HPDE6-E6E7 (cell line): ENCODE measurements around the gene WDPCP.
A peak's percentile ranks its signal among the peaks of the same experiment; 100 is the strongest.
"Not testable (repeated sequence)": the region's sequence is repeated elsewhere in the genome, so short reads cannot be mapped to it uniquely, and the experiment has no call there.

ENCODE experiments used
- DNase-seq: peaks from one replicate; pipeline ENCODE4 v3.0.0; 2011; ENCODE audit warnings: missing footprints; ENCODE audit errors: extremely low spot score

WDPCP gene

DNA sequence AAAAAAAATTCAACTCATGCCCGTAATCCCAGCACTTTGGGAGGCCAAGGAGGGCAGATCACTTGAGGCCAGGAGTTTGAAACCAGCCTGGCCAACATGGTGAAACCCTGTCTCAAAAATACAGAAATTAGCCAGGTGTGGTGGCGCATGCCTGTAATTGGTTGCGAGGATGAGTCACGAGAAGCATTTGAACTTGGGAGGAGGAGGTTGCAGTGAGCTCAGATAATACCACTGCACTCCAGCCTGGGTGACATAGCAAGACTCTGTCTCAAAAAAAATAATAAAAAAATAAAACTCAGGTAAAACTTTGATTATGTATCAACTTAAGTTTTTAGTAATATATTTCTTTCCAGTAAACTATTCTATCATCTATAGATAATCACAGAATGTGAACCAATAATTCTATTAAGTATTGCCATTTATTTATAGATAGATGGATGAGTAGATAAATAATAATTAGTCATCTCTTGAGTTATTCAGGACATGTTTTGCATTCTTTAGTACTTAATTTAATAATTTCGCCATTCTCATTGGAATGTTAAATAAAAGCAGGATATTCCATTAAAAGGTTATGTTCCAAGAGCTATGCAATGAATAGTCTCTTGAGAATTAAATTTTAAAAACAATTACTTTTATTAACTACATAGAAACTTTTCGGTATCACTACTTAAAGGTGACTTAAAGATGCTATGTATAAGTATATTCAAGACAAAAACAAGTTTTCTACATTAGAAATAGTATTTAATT, 48.7 kb downstream of the WDPCP start:
- no peak for DNase-seq

DNA sequence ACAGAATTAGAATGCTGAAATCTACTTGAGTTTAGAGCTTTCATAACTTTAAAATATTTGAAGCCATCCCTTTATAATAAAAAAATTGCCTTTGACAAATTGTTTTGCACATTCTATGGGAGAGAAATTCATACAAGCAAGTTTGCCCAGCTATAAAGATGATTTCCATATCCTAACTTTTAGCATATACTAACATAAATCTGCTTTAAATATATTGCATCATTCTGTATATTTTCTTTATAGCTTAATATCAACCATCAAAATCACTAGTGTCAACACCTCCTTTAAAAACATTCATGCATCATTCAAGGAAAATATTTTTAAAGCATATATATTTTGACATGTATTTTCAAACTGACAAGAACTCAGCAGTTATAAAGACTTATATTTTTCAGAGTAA, 49.9 kb downstream of the WDPCP start:
- DNase-seq, result no peak

DNA sequence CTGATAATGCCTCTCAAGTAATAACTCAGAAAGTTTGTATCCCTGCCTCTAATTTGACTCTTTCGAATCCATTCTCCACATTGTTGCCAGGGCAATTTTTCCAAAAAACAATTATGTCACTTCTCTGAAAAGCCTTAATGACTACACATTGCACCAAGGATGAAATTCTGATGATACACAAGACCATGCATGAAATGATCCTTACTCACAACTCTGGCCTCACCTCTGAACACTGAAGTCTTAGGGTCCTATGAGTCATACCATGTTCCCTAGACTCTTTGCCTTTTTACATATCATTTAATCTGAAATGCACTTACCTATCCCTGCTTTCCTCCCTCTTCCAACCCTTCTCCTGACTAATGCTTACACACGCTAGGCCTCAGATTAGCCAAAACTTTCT, 51.0 kb downstream of the WDPCP start:
- peak; percentile 21 for DNase-seq

DNA sequence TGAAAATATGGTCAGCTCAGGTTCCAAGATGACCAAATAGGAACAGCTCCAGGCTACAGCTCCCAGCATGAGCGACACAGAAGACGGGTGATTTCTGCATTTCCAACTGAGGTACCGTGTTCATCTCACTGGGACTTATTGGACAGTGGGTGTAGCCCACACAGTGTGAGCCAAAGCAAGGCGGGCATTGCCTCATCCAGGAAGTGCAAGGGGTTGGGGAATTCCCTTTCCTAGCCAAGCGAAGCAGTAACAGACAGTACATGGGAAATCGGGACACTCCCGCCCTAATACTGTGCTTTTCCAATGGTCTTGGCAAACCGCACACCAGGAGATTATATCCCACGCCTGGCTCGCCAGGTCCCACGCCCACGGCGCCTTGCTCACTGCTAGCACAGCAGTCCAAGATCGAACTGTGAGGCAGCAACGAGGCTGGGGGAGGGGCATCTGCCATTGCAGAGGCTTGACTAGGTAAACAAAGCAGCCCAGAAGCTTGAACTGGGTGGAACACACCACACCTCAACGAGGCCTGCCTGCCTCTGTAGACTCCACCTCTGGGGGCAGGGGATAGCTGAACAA, 57.5 kb downstream of the WDPCP start:
- DNase-seq, result no peak

DNA sequence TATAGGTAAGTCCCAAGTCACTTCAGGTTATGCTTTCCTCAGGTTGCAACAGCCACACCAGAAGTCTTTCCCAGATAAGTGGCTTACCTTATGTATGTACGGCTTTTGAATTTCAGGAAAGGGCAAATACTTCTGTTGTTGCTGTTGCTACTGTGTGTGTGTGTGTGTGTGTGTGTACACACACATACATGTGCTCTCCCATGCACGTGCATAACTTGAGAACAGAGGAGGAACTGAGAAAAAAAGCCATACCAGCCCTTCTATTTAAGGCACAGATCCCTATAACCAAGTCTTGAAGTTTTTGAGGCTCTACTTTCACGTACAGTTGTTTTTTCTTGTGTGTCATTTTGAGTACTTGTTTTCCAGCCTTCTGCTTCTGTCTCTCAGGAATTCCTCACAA, 62.4 kb downstream of the WDPCP start:
- DNase-seq, result no peak

DNA sequence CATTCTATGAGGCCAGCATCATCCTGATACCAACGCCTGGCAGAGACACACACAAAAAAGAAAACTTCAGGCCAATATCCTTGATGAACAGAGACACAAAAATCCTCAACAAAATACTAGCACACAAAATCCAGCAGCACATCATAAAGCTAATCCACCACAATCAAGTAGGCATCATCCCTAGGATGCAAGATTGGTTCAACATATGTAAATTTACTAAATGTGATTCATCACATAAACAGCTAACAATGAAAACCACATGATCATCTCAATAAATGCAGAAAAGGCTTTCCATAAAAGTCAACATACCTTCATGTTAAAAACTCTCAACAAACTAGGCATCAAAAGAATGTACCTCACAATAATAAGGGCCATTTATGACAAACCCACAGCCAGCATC, 65.3 kb downstream of the WDPCP start:
- no peak for DNase-seq

DNA sequence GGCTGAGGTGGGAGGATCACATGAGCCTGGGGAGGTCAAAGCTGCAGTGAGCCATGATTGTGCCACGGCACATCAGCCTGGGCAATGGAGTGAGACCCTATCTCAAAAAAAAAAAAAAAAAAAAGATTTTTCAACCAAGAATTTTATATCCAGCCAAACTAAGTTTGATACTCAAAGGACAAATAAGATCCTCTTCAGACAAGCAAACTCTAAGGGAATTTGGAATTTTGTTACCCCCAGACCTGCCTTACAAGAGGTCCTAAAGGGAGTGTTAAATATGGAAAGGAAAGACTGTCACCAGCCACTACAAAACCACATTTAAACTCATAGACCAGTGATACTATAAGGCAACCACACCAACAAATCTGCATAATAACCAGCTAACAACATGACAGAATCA, 67.5 kb downstream of the WDPCP start:
- DNase-seq, result no peak

DNA sequence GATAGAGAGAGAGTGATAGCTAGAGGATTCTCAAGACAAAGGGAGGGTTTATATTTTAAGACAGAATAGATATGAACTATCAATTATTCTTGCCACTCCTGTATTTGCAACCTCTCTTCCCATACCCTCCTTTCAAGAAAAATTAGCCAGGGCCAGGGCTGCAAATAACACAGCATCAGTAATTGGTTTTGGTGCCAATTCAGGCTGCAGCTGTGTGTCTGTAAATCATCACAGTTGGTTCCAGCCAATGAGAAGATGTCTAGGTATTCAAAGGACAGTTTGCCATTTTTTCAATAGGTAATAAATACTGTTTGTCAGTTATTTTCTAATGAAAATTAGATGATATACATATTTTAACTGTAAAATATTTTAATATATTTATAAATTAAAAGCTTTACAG, 73.5 kb downstream of the WDPCP start:
- DNase-seq, result no peak

DNA sequence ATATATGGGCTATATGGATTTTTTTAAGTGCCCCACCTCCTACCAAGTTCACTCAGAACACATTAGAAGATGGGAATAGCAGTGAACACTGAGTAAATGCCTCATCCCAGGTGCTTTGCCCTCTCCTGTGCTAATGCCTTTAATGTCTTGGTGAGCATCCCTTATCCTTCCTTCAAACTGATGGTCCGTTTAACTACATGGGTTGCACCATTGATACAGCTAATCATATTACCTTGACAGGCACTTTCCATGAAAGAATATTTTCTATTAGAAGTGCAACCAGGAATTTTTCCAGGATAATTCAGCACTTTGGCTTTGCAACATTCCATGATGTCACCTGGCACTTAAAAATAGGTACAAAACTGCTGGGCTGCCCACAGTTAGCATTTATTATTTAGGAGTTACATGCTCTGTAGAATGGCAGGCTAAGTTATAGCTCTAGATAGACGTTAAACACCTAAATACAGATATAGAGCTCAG, 74.0 kb downstream of the WDPCP start:
- DNase-seq, result no peak

DNA sequence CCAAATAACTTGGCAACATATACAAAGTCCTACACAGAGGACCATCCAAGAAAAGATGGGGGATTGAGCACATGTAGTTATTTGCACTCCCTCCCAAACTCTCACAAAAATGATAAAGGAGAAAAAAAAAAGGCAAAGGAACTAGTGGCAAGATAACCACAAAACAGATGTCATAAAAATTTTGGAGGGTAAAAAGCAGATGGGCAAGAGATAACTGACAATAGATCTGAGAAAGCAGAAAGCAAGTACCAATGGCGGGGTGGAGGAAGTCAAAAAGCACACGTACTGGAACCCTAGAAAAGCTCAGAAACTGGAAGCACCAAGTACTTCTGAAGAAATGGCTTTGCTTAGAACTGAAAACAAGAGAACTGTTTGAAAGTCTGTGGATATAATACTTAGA, 82.0 kb downstream of the WDPCP start:
- DNase-seq, result no peak

DNA sequence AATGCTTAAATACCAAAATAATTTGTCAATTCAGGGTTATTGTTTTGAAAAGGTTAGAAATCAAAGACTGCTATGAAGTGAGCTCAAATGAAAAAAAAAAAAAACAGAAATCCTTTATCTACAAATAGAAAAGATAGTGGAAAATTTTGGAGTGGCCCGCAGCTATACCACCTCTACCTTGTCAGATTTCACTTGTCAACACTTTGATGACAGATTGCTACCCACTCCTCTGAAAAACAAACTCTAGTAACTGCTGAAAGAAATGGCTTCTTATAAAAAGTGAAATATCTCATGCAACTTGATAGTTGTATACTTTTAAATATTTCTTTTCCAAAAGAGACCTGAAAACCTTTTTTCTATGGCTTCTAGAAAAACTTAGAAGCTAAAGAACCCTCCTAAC, 84.5 kb downstream of the WDPCP start:
- no peak for DNase-seq

DNA sequence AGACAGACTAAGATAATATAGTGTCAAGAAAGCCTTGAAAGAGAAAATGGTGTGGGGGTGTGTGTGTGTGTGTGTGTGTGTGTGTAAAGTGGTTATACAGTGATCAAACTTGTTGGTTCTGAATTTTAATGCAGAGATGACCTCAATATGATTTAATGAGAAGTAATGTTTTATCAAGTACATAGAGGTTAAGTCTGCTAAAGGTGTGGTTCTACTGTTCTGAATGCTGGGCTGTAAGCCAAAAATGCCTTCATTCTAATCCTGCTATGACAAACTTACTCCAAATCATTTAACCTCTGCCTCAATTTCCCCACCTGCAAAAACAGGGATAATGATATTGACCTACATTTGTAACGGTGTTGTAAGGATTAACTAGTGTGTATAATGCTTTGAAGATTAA, 87.9 kb downstream of the WDPCP start:
- no peak for DNase-seq

DNA sequence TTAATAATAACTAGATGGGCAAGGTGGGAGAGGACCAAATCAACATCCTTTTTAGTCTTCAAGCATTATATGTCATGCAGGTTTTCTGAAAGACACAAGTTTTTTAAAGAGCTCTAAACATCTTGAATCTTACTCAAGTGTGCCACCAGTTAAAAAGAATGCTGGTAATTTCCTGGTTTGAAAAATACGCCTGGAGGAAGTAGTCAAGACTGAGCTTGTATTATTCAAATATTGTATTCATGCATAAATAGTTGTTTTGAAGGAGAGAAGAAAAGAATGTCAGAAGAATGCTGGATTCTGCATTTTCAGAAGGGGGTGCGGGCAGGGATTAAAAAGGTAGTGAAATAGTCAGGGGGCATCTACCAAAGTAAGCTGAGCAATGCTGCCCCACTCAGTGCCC, 90.7 kb downstream of the WDPCP start:
- no peak for DNase-seq

DNA sequence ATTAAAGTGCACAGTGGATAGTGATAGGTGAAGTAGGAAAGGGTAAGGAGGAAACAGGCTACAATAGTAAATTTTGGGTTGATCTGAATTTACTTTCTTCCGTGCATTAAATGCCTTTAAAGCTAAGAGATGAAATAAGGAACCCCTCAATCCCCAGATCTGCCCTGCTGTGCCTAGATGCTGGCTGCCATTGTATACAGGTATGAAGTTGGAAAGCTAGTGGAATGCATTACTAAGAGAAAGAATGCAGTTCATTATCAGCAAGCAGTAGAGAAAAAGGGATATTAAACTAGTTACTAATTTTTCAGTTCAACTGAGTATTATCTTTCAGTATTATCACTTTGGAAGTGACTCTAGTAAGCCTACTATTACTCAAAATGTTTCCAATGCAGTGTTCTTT, 93.3 kb downstream of the WDPCP start:
- no peak for DNase-seq

DNA sequence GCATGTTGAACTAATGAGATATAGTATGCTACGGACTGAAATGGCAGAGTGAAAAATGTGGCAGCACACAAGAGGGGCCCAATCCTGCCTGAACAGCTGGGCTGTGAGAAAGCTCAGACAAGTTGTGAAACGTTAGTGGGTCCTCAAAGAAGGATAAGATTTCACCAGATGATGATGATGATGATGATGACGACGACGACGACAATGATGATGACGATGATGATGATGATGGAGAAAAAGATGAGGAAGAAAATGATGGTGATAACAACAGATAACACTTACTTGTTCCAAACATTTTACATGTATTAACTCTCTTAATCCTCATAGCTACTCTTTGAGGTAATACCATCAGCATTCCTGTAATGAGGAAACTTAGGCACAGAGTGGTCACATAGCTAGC, 94.2 kb downstream of the WDPCP start:
- no peak for DNase-seq

DNA sequence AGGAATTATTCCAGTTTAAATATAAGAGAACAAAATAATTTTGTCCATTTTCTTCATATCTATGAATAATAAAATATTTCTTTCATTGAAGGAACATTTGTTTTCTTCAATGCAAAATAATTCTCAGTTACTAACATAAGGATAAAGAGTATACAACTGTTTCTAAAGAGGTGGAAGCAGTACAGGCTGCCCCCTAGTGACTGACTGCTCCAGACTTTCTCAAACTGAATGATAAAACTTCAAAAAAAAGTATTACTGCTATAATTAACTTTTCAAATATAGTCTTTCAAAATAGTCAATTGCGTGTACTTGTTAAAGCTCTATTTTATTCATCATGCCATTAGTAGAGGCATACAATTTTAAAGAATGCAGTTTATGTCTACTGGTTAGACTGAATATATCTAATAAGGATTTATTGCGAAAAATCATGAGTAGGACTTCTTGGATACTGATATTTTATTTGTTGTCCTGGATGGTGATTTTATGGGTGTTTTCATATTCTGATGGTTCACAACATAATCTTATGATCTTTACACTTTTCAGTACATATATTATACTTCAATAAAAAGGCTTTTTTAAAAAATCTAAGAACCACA, 100.1 kb downstream of the WDPCP start:
- peak; percentile 17 for DNase-seq

DNA sequence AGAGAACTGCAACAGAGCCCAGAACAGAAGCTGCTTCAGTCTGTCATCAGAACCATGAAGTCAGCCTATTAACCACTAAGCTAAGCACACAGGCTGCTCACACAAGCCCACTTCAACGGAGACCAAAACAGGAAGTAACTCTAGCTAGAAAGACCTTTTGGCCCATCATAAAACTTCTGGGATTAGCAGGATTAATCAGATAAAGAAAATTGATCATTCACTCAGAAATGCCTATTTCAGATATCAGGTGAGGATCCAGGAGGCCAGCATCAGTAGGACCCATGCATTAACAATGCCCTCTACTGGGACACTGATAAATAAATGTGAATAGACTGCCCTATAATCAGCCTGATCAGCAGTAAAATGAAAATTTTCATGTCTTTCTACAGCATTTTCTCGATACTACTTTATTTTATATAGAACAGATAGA, 101.4 kb downstream of the WDPCP start:
- DNase-seq, result no peak

DNA sequence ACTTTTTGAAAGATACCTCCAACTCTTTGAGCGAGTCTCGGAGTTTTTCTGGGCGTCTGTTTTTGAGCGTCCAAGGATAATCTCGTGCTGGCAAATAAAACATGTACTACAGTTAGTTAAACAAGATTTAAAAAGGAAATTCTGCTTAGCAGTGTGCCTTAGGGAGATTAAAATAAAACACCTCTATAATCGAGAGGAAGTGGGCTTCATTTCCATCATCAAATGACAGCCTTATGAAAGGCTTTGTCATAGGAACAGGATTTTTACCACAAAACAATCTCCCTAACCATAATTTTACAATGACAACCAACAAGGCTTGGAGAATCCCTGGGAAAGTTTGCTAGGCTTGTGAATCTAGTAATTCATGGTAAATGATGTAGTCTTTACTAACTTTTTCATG, 103.4 kb downstream of the WDPCP start:
- no peak for DNase-seq

DNA sequence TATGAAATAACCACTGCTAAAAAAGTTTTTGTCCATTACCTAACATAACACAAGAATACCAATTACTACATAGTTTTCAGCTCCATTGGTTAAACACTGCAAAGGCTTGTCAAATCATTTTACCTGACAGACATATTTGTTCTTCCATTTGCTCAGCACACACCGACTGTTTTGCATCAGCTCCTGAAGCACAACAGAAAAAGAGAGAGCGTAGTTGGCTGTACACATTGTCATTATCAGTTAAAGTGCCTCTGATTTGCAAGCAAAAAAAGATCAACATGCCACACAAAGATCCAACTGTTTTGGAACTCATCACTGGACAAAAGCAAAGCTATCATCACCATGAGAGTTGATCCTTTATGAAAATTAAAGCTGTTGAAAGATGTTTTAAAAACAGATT, 103.8 kb downstream of the WDPCP start:
- no peak for DNase-seq

DNA sequence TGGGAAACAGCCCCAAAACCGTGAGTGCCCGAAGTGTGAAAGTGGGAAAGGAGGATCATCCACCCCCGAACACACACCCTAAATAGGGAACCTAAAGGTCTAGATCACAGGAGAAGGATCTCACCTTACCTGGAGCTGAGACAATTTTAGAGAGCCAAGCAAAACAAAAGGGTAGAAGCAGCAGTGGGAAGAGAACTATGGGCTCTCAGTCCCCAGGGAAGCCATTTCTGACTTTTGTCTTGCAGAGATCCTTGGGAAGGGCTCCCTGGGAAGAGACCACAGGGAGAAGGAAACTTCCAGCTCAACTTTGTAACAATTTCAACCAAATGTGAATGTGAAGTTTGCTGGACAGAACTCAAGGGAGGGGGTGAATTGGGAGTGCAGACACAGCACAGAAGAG, 110.6 kb downstream of the WDPCP start:
- no peak for DNase-seq

DNA sequence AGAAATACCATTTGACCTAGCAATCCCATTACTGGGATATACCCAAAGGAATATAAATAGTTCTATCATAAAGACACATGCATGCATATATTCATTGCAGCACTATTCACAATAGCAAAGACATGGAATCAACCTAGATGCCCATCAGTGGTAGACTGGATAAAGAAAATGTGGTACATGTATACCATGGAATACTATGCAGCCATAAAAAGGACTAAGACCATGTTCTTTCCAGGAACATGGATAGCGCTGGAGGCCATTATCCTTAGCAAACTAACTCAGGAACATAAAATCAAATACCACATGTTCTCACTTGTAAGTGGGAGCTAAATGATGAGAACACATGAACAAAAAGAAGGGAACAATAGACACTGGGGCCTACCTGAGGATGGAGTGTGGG, 119.0 kb downstream of the WDPCP start:
- DNase-seq, result not testable (repeated sequence)

DNA sequence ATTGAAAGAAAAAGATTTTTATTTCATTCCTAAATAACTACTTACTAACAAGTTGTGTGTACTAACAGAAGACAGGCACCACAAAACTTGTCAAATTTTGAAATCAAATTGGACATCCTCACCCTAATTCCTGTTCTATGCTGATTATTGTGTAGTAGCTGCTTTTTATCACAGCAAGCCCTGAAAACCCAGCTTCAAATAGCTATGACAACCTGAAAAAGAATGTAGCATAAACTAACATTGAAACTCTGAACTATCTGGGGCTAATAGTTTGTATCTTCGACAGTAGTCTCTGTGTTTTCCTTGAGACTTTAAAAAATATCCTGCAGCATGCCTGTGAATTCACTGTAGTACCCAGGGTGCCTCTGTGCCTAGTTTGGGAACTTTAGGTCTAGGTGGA, 122.6 kb downstream of the WDPCP start:
- DNase-seq, result no peak

DNA sequence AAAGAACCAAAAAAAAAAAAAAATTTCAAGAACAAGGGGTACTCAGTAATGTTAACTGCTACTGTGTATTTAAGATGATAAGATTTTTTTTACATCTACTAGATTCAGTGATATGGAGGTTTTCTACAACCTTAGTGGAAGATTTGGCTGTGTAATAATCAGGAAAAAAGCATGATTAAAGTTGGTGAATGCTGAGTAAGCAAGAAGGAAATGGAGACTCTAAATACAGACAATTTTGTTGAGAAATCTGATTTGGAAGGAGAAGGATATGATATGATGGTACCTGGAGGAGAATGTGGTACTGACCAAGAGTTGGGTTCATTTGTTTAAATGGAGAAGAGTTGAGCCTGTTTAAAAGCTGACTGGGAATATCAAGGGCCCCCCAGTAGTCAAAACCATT, 125.1 kb downstream of the WDPCP start:
- DNase-seq, result no peak
